Activated T-cell treated with anti-CD3 and anti-CD28 coated beads for 48 hours (primary cell): ENCODE data around the gene ANKRD40CL.

Experiments used
- DNase-seq: peaks from one replicate; pipeline ENCODE4 v3.0.0-alpha.2; 2020; ENCODE audit warnings: low read depth

The ANKRD40CL gene

DNA sequence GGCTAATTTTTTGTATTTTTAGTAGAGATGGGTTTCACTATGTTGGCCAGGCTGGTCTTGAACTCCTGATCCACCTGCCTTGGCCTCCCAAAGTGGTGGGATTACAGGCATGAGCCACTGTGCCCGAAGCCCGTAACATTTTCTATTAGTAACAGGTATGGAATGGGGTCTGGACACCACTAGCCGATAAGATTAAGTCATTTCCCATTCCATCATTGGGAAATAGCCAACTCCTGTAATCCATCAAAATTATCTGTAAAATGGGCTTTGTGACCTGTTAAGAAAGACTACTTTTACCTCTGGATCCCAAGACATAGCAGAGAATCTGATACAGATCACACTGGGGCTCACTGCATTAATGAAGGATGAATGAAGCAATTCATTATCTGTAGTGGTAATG is 51.8 kb downstream of the ANKRD40CL start:
- DNase-seq, result no peak

DNA sequence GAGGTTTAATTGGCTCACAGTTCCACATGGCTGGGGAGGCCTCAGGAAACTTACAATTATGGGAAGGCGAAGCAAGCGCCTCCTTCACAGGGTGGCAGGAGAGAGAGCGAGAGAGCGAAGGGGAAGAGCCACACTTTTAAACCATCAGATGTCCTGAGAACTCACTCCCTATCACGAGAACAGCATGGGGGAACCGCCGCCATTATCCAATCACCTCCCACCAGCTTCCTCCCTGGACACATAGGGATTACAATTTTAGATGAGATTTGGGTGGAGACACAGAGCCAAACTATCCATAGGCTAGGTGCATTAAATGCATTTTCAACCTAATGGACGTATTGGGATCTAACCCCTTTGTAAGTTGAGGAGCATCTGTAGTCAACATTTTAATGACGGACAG is 54.7 kb downstream of the ANKRD40CL start:
- DNase-seq, result no peak
